Liver (tissue), 3 donors: ENCODE measurements around the gene NR3C1.

Source experiments
- ATF3 ChIP-seq: IDR thresholded peaks from 2 replicates; pipeline ENCODE4 v1.6.1; 2016; ENCODE audit warnings: antibody characterized with exemption
- CTCF ChIP-seq: fragments of 150-350 bp; IDR thresholded peaks from 2 replicates; pipeline ENCODE4 v1.5.1; 2017; ENCODE audit warnings: improper control_type of control experiment, low read depth, low read length; ENCODE audit not compliant: missing input control
- JUND ChIP-seq, 2 donors: IDR thresholded peaks; 2 replicates each; pipeline ENCODE4 v1.6.1; 2016; ENCODE audit warnings: antibody characterized with exemption in 2 of 2
- REST ChIP-seq: IDR thresholded peaks from 2 replicates; pipeline ENCODE4 v1.6.1; 2016; ENCODE audit warnings: antibody characterized with exemption, mild to moderate bottlenecking
- SP1 ChIP-seq: IDR thresholded peaks from 2 replicates; pipeline ENCODE4 v1.6.1; 2018; ENCODE audit warnings: antibody characterized with exemption, mild to moderate bottlenecking
- TAF1 ChIP-seq: conservative IDR thresholded peaks from 2 replicates; pipeline ENCODE4 v1.6.1; 2016; ENCODE audit warnings: antibody characterized with exemption, mild to moderate bottlenecking
- YY1 ChIP-seq: IDR thresholded peaks from 2 replicates; pipeline ENCODE4 v1.6.1; 2016; ENCODE audit warnings: antibody characterized with exemption, mild to moderate bottlenecking
- donor health status: healthy.
- donor health status: healthy.

DNA sequence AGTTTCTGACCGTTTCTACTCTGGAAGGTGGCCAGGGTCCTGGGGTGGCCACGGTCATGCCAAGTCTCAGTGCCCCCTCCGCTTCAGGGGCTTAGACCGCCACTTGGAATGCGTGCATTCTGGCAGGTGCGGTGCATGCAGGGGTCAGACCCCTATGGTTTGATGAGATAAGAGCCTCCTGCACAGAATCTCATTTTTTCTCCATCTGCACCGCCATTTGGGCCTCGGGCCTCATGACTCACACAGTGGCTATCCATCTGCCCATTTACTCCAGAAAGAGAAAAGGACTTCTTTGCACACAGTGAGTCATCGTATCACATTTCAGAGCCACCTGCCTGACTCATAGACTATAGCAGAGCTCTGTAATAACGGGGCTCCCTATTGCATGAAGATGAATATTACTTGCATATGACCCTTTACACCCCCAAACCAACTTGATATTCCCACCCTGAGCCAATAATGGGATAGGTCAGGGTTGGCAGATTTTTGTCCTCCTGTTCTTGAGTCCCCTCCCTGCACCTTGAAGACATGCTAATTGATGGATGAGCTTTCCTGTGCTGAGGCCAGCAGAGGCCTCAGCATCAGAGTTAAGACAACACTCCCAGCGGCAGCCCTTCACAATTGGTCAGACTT lies 157.4 kb downstream of the NR3C1 start:
- no peak for TF ChIP-seq REST
- TF ChIP-seq ATF3: no peak
- no peak for TF ChIP-seq JUND (IDR thresholded peaks at IDR 0.05)
- no peak for TF ChIP-seq SP1
- no peak for TF ChIP-seq YY1
- no peak for TF ChIP-seq CTCF
- TF ChIP-seq TAF1: no peak
